K562 (cell line): ENCODE data around the gene CUX1. TPM values are rescaled to one million over a fixed set of nuclear protein-coding genes. Genes with fewer than 3 reads are reported as not detected.

Source experiments
- ATAC-seq: fragments of 200-7000 bp; cut with Tn5 transposase; 3 replicates; pipeline ENCODE4 v1.9.1; 2020; ENCODE audit warnings: moderate library complexity
- BruUV-seq: library from RNA; stranded (reverse); fragments of 400-500 nt; replicated peaks from 2 replicates; lab custom pipeline; 2021; lab: Mats Ljungman, UMichigan
- CTCF ChIA-PET: fragments of 300-600 bp; formaldehyde crosslinking; extraction: SDS; loops from one replicate; lab custom pipeline; 2021; ENCODE audit warnings: low intra/inter-chr PET ratio; lab: Yijun Ruan, JAX
- POLR2A ChIA-PET: fragments of 300-600, 350-650 bp; sonication (Branson Sonifier 250); formaldehyde crosslinking; extraction: SDS; loops from one replicate; lab custom pipeline; 2021; ENCODE audit warnings: antibody characterized with exemption, inconsistent platforms; lab: Yijun Ruan, JAX
- DNase-seq, 4 experiments: peaks; one replicate each; pipeline versions ENCODE4 v3.0.0 to v3.0.0-alpha.2; 2011 to 2018; ENCODE audit warnings: low spot score in 3 of 4, mixed read lengths in 3 of 4; ENCODE audit errors: extremely low read depth in 1 of 4
- FAIRE-seq: peaks from 2 replicates; lab custom pipeline; 2011; peaks lifted over from hg19 to GRCh38; lab: Jason Lieb, UNC
- H2AFZ ChIP-seq: 2 replicates; pipeline ENCODE4 v1.6.0; 2011; ENCODE audit warnings: low read depth, low read length, control low read depth, inconsistent platforms
- H3K27ac ChIP-seq: fragments of 200-600 bp; 3 replicates; pipeline ENCODE4 v1.8.0; 2011; ENCODE audit warnings: low read depth, mild to moderate bottlenecking, control low read depth, inconsistent platforms, low read length, moderate library complexity, mixed read lengths; ENCODE audit errors: extremely low read depth
- H3K27me3 ChIP-seq, 2 experiments: fragments of 300-600 bp in 1 of 2; 2 replicates in 1 of 2; 3 replicates in 1 of 2; pipeline versions ENCODE4 v1.6.0 to v1.8.0; 2011; ENCODE audit warnings: inconsistent platforms in 2 of 2, low read length in 2 of 2, mild to moderate bottlenecking in 1 of 2, mixed read lengths in 1 of 2, moderate library complexity in 1 of 2; ENCODE audit not compliant: control insufficient read depth in 2 of 2, insufficient read depth in 2 of 2
- H3K36me3 ChIP-seq: fragments of 300-600 bp; 3 replicates; pipeline ENCODE4 v1.8.0; 2011; ENCODE audit warnings: mild to moderate bottlenecking, low read length, inconsistent platforms; ENCODE audit not compliant: control insufficient read depth, insufficient read depth
- H3K4me1 ChIP-seq, 2 experiments: fragments of 200-600 bp in 1 of 2; replicated peaks in 1 of 2; 2 replicates in 1 of 2; 3 replicates in 1 of 2; pipeline versions ENCODE4 v1.5.1 to v1.8.0; 2011; ENCODE audit warnings: inconsistent platforms in 2 of 2, low read length in 2 of 2, mild to moderate bottlenecking in 1 of 2, mixed read lengths in 1 of 2, moderate library complexity in 1 of 2; ENCODE audit not compliant: control insufficient read depth in 2 of 2, insufficient read depth in 2 of 2
- H3K4me2 ChIP-seq: 2 replicates; pipeline ENCODE4 v1.6.1; 2011; ENCODE audit warnings: low read length, control low read depth, inconsistent platforms, mixed read lengths; ENCODE audit not compliant: insufficient read depth
- H3K4me3 ChIP-seq: fragments of 200-600 bp; sonication (generic), shearing (Covaris generic); 2 replicates; pipeline ENCODE4 v1.5.1; 2016; ENCODE audit warnings: control low read depth, inconsistent platforms
- H3K79me2 ChIP-seq: fragments of 200-600 bp; 3 replicates; pipeline ENCODE4 v1.8.0; 2011; ENCODE audit warnings: low read length, inconsistent platforms; ENCODE audit not compliant: control insufficient read depth, insufficient read depth
- H3K9ac ChIP-seq, 2 experiments: 2 replicates each; pipeline versions ENCODE4 v1.6.0 to v1.6.1; 2011; ENCODE audit warnings: low read depth in 2 of 2, low read length in 2 of 2, control low read depth in 1 of 2, inconsistent platforms in 1 of 2, mild to moderate bottlenecking in 1 of 2, mixed read lengths in 1 of 2; ENCODE audit not compliant: insufficient read depth in 1 of 2
- H3K9me1 ChIP-seq: one replicate; pipeline ENCODE4 v1.6.0; 2011; ENCODE audit warnings: inconsistent platforms, mild to moderate bottlenecking, low read length, moderate library complexity; ENCODE audit not compliant: control insufficient read depth, insufficient read depth
- H3K9me3 ChIP-seq: replicated peaks from 2 replicates; pipeline ENCODE4 v1.5.1; 2011; ENCODE audit warnings: low read depth, low read length, inconsistent platforms; ENCODE audit not compliant: control insufficient read depth, insufficient read depth
- H4K20me1 ChIP-seq: replicated peaks from 2 replicates; pipeline ENCODE4 v1.6.1; 2011; ENCODE audit warnings: low read length, inconsistent platforms, mixed read lengths; ENCODE audit not compliant: control insufficient read depth, insufficient read depth
- BRD9 ChIP-seq: fragments of 450-650 bp; IDR thresholded peaks from 2 replicates; pipeline ENCODE4 v1.6.1; 2018; ENCODE audit warnings: low read depth; ENCODE audit not compliant: partially characterized antibody
- CHD4 ChIP-seq: fragments of 200-600 bp; sonication (generic); IDR thresholded peaks from 3 replicates; pipeline ENCODE4 v1.6.1; 2012; ENCODE audit warnings: low read depth, mild to moderate bottlenecking, mixed read lengths, low read length, inconsistent platforms; ENCODE audit not compliant: insufficient read depth, insufficient replicate concordance, poor library complexity, severe bottlenecking
- GABPA ChIP-seq: fragments of 200-800 bp; sonication (Bioruptor generic); conservative IDR thresholded peaks from 2 replicates; pipeline ENCODE4 v1.6.1; 2016; ENCODE audit warnings: low read depth, missing genetic modification characterization, missing compliant biosample characterization
- PYGO2 ChIP-seq: fragments of 450-650 bp; IDR thresholded peaks from 2 replicates; pipeline ENCODE4 v1.6.1; 2016; ENCODE audit warnings: mild to moderate bottlenecking, missing genetic modification characterization, moderate library complexity, missing compliant biosample characterization
- RBM17 ChIP-seq: fragments of 200-400 bp; formaldehyde crosslinking; IDR thresholded peaks from 2 replicates; pipeline ENCODE4 v1.6.1; 2017; ENCODE audit warnings: low read depth, mild to moderate bottlenecking, low read length, borderline replicate concordance
- RCOR1 ChIP-seq, 2 experiments: IDR thresholded peaks; 2 replicates each; pipeline ENCODE4 v1.6.1; 2012; ENCODE audit warnings: low read depth in 2 of 2, low read length in 2 of 2, borderline replicate concordance in 1 of 2, improper control_type of control experiment in 1 of 2
- SRSF3 ChIP-seq: fragments of 200-400 bp; formaldehyde crosslinking; IDR thresholded peaks from 2 replicates; pipeline ENCODE4 v1.6.1; 2016; ENCODE audit warnings: mild to moderate bottlenecking, low read length, moderate library complexity; ENCODE audit not compliant: insufficient read depth
- ZBTB11 ChIP-seq, 3 experiments: fragments of 200-800 bp in 1 of 3; fragments of 250-450 bp in 1 of 3; fragments of 450-650 bp in 1 of 3; sonication (Bioruptor Pico) in 1 of 3; sonication (Bioruptor generic) in 1 of 3; formaldehyde crosslinking in 1 of 3; IDR thresholded peaks; 2 replicates each; pipeline versions ENCODE4 v1.6.1 to v1.8.0; 2016 to 2022; ENCODE audit warnings: mild to moderate bottlenecking in 2 of 3, missing genetic modification characterization in 2 of 3, missing compliant biosample characterization in 1 of 3, moderate library complexity in 1 of 3
- ZKSCAN1 ChIP-seq: fragments of 150-350 bp; IDR thresholded peaks from 2 replicates; pipeline ENCODE4 v1.6.1; 2016; ENCODE audit warnings: low read depth, low read length
- ZNF561 ChIP-seq: fragments of 450-650 bp; formaldehyde crosslinking; conservative IDR thresholded peaks from 2 replicates; pipeline ENCODE4 v1.4.0; 2020; ENCODE audit warnings: mild to moderate bottlenecking, moderate library complexity
- ZNF699 ChIP-seq: fragments of 250-450 bp; sonication (Bioruptor Pico); IDR thresholded peaks from 2 replicates; pipeline ENCODE4 v1.8.0; 2021; ENCODE audit warnings: mild to moderate bottlenecking, moderate library complexity; ENCODE audit not compliant: insufficient replicate concordance
- WGBS: fragments of 100-300 bp; shearing (Covaris generic); methylation state at CpG from one replicate; pipeline ENCODE4 v1.1.6; 2016; ENCODE audit warnings: low coverage, mixed read lengths; ENCODE audit not compliant: insufficient coverage; ENCODE audit errors: missing lambda C conversion rate; 5-methylcytosine and 5-hydroxymethylcytosine counted together
- in situ Hi-C: fragments of 300-500 bp; cut with MboI; formaldehyde crosslinking; loops from 4 replicates; pipeline ENCODE4 v1.15.0; 2018; ENCODE audit warnings: inconsistent platforms, mixed read lengths
- intact Hi-C: fragments of 100-400 bp; cut with micrococcal nuclease; formaldehyde crosslinking; loops from 2 replicates; pipeline ENCODE4 v1.14.2; 2022
- polyA plus RNA-seq, 8 experiments: library from polyadenylated mRNA; depleted of rRNA in 4 of 8; stranded (reverse) in 5 of 8; unstranded in 3 of 8; fragments of >200 nt; fragmentation: Nextera tagmentation in 2 of 8; fragmentation: Illumina TruSeq in 1 of 8; extraction: Ambion mirVana in 2 of 8; extraction: Trizol in 1 of 8; gene quantifications; 2 replicates each; pipeline versions ENCODE4 v1.2.1 to v1.2.3, GENCODE V29; 2011 to 2014; ENCODE audit warnings: inconsistent platforms in 1 of 8, missing spikeins in 1 of 8
- total RNA-seq, 7 experiments: library from RNA; depleted of rRNA in 6 of 7; stranded (reverse); fragments of >200 nt in 6 of 7; fragmentation: Illumina TruSeq in 2 of 7; extraction: Trizol in 2 of 7; gene quantifications; 2 replicates each; pipeline versions ENCODE4 v1.2.1 to v1.2.3, GENCODE V29; 2011 to 2021; ENCODE audit warnings: low replicate concordance in 1 of 7
- TF ChIP-seq, protein P1 (sequence below): fragments of 250-450 bp; sonication (Bioruptor Pico); IDR thresholded peaks from 2 replicates; pipeline ENCODE4 v1.5.1; 2021; ENCODE audit warnings: mild to moderate bottlenecking

CUX1 gene
- total and polyA plus RNA-seq, 9 of the 15 experiments (the other 6 are each of a cell fraction or from before 2014, with no cell fraction given), result 3.6 to 55.3 (median 25.2) TPM

GRCh38 chr7:102119213-102119651 is 301.8 kb downstream of the CUX1 start (continued):
- no peak for TF ChIP-seq ZBTB11 (CRISPR knock-in tag; IDR thresholded peaks at IDR 0.05)
- TF ChIP-seq GABPA, result no peak
- no peak for TF ChIP-seq ZNF561 (CRISPR knock-in tag)
- no peak for TF ChIP-seq RBM17

- ATAC-seq (no peak), DNase-seq (no peak), FAIRE-seq (no peak)
- no peak overlapping the region for H3K9ac ChIP-seq
- H4K20me1 ChIP-seq, result no peaks in the 10 kb centered on the region
- H3K27ac ChIP-seq, result no peak overlapping the region
- peaks cover 42% of the 10 kb centered on the region for H3K36me3 ChIP-seq
- CTCF ChIA-PET, result no interaction called here
- POLR2A ChIA-PET, result interaction anchor here (0.6 to 1.1 kb wide), 2 partner anchors 8 to 32 kb away, joined by 3 read pairs; no protein-coding TSS in a partner anchor
- WGBS, result 92% methylated on average over 7 of the region's 7 CpGs
- H3K79me2 ChIP-seq, result no peaks in the 10 kb centered on the region
- no peaks in the 10 kb centered on the region for H3K9me3 ChIP-seq
- H3K4me1 ChIP-seq, result peaks cover 8 to 9% of the 10 kb centered on the region in 2 experiments; a peak in 4 of 5 replicates
- in situ Hi-C loops, result no loop called here
- no peak overlapping the region for H3K4me2 ChIP-seq
- H2AFZ ChIP-seq, result no peak overlapping the region
- no peaks in the 10 kb centered on the region for H3K9me1 ChIP-seq
- no peak overlapping the region for H3K4me3 ChIP-seq
- H3K27me3 ChIP-seq, result no peaks in the 10 kb centered on the region
- no TSS peak for BruUV-seq
- intact Hi-C loops, result no loop called here
- TF ChIP-seq BRD9, result no peak
- no peak for TF ChIP-seq ZNF699 (CRISPR knock-in tag)
- no peak for TF ChIP-seq SRSF3
- TF ChIP-seq PYGO2 (tag), result no peak
- no peak for TF ChIP-seq CHD4
- TF ChIP-seq, protein P1, sequence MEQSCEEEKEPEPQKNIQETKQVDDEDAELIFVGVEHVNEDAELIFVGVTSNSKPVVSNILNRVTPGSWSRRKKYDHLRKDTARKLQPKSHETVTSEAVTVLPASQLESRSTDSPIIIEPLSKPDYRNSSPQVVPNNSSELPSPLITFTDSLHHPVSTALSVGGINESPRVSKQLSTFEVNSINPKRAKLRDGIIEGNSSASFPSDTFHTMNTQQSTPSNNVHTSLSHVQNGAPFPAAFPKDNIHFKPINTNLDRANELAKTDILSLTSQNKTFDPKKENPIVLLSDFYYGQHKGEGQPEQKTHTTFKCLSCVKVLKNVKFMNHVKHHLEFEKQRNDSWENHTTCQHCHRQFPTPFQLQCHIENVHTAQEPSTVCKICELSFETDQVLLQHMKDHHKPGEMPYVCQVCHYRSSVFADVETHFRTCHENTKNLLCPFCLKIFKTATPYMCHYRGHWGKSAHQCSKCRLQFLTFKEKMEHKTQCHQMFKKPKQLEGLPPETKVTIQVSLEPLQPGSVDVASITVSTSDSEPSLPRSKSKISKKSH, result no peak
- TF ChIP-seq ZKSCAN1, result no peak
- TF ChIP-seq RCOR1 (IDR thresholded peaks at IDR 0.05; ENCODE audit: borderline replicate concordance in 1 of 2, low read depth in 2 of 2, low read length in 2 of 2), result no peak
Measured at GRCh38 chr7:102119925-102120324, 302.5 kb downstream of the CUX1 start.
